Placental epithelial cell (primary cell): ENCODE measurements around the gene CDH8. TPM values are rescaled to one million over a fixed set of nuclear protein-coding genes. Genes with fewer than 3 reads are reported as not detected.

Experiments used
- total RNA-seq: library from RNA; depleted of rRNA; stranded (reverse); fragments of >200 nt; gene quantifications from 2 replicates; pipeline ENCODE4 v1.2.3, GENCODE V29; 2012

The CDH8 gene, protein sequence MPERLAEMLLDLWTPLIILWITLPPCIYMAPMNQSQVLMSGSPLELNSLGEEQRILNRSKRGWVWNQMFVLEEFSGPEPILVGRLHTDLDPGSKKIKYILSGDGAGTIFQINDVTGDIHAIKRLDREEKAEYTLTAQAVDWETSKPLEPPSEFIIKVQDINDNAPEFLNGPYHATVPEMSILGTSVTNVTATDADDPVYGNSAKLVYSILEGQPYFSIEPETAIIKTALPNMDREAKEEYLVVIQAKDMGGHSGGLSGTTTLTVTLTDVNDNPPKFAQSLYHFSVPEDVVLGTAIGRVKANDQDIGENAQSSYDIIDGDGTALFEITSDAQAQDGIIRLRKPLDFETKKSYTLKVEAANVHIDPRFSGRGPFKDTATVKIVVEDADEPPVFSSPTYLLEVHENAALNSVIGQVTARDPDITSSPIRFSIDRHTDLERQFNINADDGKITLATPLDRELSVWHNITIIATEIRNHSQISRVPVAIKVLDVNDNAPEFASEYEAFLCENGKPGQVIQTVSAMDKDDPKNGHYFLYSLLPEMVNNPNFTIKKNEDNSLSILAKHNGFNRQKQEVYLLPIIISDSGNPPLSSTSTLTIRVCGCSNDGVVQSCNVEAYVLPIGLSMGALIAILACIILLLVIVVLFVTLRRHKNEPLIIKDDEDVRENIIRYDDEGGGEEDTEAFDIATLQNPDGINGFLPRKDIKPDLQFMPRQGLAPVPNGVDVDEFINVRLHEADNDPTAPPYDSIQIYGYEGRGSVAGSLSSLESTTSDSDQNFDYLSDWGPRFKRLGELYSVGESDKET
- total RNA-seq, result not detected in 2 replicates

DNA sequence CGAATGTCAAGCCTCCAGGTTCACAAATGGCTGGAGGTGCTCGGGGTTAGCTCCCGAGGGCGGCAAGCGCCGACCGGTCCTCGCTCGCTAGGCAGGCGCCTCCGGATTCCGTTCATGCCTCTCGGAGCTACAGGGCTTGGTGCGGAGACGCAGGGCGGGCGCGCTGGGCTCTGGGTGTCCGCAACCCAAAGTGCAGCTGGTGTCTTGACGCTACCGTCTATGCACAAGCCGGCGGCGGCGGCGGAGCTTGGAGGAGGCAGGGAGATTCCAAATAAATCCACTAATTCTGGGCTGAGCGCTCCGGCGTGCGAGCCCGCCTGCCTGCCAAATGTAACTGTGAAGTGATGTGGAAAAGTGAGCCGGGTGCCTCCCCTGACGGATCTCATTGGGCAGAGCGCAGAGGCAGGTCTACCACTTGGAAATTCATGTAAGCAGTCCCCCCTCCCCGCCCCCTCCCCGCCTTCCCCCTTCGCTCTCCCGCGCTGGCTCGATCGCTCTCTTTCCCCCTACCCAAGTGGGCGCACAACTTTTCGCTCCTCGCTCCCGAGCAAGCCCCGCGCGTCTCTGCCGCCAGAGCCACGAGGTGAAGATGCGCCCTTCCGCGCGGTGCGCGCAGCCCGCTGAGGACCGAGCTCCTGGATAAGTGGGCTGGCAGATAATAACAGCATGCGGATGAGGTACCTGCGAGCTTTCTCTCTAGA lies at the start of gene CDH8:
CDH8 (minus strand) TSS at position 338 of the 701 bp plus-strand sequence. CDS start 15,035 bp downstream, outside the sequence.

